Activated CD4-positive, CD25-positive, alpha-beta regulatory T cell (primary cell): ENCODE data around the gene MRPL12.
A peak's percentile ranks its signal among the peaks of the same experiment; 100 is the strongest.

Experiments used
- DNase-seq, 4 experiments: peaks; one replicate each; lab custom pipeline; 2025; lab: John Stamatoyannopoulos, UW

MRPL12 gene

GRCh38 chr17:81701288-81702071, 1.7 kb upstream of the MRPL12 start:
- DNase-seq, result no peak

DNA sequence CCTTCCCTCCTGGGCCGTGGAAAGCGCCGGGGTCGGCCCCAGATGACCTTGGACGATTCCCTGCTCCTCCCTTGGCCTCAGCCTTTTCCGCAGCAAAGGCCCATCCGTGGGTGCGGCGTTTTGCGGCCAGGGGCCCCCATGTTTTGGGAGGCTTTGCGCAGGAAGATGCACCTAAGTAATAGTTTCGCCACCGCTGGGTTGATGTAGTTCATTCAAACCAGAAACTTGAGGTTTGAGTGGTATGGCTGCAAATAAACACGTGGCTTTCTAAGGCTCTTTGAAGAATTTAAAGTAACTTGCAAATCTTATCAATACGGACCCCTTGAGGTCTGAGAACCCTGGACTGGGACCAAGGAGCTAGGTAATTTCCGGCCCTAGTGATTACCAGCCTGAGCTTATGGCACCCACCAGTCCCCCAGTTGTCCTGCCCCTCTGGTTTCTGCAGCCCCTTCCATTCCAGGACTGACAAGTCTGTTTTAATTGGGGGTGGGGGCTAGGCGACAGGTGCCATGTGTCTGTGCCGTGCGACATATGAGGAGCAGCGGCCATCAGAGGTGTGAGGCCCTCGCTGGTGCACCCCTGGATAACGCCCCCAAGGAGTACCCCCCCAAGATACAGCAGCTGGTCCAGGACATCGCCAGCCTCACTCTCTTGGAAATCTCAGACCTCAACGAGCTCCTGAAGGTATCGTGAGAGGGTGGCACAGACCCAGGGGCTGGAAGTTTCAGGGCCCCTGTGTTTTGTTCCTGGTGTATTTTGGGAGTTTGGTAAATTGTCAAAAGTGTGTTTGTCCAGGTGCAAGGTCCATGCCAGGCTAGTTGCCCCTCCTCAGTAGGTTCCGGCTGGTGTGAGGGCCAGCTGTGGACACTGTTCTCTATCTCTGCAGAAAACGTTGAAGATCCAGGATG, 834 bp downstream of the MRPL12 start:
- no peak for DNase-seq

DNA sequence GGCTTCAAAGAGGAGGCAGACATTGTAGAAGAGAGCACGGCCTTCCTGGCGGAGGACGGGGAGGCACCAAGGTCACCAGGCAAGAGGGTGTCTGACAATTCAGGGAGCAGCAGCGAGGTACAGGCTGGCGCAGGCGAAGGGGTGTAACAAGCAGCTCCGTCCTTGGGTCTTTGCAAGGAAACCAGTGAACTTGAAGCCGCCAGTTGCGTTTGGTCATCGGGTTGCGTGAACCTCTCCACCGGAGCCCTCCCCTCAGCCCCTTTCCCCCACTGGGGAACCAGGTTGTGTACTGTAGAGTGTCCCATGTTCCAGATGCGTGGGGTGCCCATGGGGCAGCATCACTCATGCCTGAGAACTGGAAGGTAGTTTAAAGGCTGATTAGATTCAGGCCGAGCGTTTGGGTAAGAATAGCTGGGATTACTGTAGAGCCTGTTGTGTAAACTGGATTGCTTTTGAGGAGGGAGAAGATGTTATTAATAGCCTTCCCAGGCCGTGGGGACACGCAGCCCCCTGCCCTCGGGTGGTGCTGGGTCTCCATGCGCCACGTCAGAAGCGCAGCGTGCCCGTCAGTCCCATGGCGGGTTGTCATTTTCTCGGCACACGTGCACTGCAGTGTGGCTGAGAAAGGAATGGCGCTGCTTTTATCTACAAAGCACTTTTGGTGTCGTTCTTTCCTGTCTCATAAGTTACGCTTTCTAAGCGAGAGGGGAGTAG, 2.5 kb downstream of the MRPL12 start:
- no peak for DNase-seq

DNA sequence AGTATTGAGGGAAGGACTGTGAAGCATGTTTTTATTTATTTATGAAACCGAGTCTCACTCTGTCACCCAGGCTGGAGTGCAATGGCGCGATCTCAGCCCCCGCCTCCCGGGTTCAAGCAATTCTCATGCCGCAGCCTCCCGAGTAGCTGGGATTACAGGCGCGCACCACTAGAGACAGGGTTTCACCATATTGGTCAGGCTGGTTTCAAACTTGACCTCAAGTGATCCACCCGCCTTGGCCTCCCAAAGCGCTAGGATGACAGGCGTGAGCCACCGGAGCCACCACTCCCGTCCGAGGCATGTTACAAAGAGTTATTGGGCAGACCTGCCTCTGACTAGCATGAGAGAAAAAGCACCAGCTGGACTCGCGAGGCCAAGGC, 3.1 kb downstream of the MRPL12 start:
- no peak for DNase-seq

DNA sequence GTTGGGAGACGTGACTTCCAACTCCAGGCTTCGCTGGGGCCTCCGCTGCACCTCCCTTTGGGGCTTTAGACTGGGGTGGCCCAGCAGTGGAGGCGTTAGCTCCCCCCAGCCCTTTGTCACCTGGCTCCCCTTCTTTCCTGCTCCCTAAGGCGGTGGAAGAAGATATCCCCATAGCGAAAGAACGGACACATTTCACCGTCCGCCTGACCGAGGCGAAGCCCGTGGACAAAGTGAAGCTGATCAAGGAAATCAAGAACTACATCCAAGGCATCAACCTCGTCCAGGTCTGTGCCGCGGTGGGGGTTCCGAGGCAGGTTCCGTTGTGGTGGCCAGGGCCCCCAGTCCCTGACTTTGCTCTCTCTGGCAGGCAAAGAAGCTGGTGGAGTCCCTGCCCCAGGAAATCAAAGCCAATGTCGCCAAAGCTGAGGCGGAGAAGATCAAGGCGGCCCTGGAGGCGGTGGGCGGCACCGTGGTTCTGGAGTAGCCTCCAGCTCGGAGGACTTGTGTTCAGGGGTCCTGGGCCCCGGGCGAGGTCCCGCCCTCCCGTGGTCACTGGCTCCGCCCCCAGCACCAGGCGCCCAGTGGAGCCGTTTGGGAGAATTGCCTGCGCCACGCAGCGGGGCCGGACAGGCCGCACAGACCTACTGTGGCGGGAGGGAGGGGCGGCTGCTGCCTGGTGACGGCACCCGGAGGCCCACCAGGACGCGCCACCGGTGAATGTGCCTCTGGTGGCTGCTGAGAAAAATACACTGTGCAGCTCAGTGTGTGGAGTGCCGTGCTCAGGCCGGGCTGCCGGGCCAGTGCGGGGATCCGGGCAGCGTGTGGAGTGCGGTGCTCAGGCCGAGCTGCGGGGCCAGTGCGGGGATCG, 3.8 kb downstream of the MRPL12 start:
- DNase-seq, result no peak

GRCh38 chr17:81707725-81708646, 4.8 kb downstream of the MRPL12 start:
- DNase-seq, result no peak

- no peak for DNase-seq
Measured at GRCh38 chr17:81708739-81709185, 5.6 kb downstream of the MRPL12 start.

- DNase-seq, result no peak
Measured at GRCh38 chr17:81710514-81711308, 7.5 kb downstream of the MRPL12 start.

DNA sequence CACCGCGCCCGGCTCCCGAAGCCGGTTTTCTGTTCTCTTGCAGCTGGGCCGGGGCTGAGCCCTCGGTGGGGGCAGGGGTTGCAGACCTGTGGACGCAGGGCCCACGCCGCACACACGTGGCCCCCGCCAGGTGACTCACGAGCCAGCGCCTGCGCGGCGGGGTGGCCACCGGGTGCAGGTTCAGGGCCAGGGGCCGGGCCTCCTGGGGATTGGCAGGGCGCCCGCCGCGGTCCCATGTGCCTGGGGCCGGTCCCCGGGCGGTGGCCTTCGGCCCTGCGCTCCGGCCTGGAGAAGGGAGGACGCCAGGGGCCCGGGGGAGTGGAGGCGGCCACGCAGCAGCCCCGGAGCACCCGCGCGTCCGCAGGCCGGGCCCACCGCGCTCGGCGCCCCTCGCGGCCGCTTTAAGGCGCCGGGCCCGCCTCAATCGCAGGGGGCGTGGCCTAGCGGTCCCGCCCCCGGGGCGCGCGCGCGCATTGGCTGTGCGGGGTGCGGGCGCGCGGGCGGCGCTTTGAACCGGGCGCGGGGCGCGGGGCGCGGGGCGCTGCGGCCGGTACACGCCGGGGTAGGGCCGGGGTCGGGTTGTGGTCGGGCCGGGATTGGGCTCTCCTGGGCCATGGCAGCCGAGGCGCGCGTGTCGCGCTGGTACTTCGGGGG, 8.8 kb downstream of the MRPL12 start, which contains the start of gene SLC25A10:
Gene SLC25A10, plus strand, starts transcription at position 471 of the 654 bp plus-strand sequence. Its CDS starts 143 bp downstream, at position 614.
- DNase-seq, result peak; percentile 59 to 71 (median 64)

DNA sequence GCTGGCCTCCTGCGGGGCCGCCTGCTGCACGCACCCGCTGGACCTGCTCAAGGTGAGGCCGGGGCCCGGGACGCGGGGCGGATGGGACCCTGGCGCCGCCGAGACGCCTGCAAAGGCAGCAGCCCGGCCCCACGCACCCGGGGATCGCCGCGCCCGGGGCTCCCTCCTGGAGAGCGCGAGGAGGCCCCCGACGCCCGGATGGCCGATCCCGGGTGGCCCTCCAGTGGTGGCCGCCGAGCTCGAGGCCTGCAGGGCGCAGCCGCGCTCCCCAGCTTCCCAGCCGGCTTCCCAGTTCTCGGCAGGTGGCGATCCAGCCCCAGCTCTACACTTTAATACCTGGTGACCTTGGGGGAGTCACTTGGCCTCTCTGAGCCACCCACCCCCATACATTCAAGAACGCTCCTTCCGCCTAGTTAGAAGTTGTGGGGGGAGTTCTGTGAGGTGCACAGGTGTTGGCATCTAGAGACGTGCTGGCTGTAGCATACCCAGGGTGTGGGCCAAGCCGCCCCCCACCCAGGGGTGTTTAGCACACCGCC, 9.4 kb downstream of the MRPL12 start:
- DNase-seq, result no peak

DNA sequence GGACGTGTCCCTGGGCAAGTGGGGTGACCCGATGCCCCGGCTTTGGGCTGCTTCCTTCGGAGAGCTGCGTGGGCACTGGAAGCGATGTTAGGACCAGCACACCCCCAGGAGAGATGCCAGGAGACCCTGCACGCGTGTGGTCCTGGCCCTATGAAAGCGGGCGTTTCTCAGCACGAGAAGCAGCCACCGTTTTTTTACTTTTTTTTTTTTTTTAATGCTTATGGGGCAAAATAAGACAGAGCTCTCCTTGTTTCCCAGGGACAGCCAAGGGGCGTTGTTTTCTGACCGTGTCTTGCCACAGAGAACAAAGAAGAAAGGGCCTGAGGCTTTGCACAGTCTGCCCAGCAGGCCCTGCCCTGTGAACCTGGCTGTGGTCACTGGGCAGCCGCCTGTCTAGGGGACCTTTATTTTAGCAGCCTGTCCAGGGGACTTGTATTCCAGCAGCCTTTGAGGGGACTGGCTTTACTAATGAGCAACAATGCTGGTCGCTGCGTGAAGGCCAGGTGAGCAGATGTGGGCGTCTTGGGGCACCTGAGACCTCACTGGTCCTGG, 9.9 kb downstream of the MRPL12 start:
- no peak for DNase-seq

- DNase-seq, result no peak
Measured at GRCh38 chr17:81713556-81714411, 10.6 kb downstream of the MRPL12 start.

DNA sequence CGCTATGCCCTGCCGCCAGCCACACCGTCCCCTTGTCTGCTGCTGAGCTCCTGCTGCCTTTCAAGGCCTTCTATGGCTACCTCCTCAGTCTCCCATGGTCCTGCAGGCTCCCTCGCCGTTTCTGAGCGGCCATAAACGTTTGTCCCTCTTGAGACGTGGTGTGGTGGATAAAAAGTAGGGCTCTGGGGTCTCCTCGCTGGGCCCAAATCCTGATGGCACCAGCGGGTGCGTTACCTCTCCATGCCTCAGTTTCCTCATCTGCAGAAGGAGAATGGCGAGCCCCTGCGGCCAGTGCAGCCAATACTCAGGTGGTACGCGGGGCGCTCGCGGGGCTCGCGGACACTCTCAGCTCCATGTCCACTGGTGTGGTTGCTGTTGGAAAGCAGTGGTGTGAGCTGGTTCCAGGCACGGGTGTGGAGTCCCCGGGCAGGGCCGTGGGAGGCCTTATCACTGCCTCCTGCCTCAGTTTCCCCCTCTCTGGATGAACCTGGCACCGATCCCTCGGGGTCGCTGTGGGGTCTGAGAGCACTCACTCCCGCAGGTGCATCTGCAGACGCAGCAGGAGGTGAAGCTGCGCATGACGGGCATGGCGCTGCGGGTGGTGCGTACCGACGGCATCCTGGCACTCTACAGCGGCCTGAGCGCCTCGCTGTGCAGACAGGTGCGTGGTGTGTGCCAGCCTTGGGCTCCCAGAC, 11.4 kb downstream of the MRPL12 start:
- DNase-seq, result no peak

GRCh38 chr17:81715107-81715871, 12.1 kb downstream of the MRPL12 start:
- DNase-seq, result no peak

- no peak for DNase-seq
Measured at GRCh38 chr17:81715872-81716673, 12.9 kb downstream of the MRPL12 start.
